ENCODE data around the gene EDNRB. TPM values are rescaled to one million over a fixed set of nuclear protein-coding genes. Genes with fewer than 3 reads are reported as not detected.

Gene EDNRB
- total RNA-seq, 1 experiment from 2014 or later, result 0.22 TPM

- RAD21 ChIA-PET (ENCODE audit: low non-redundant PET in 1 of 2, low total read pairs in 2 of 2, uncharacterized antibody in 2 of 2, unreplicated experiment in 2 of 2), result no interaction called here
- intact Hi-C loops (cut with micrococcal nuclease), result no loop called here
Observed at GRCh38 chr13:77930430-77930829, 11.8 kb upstream of the EDNRB start.

More at GRCh38 chr13:77930430-77930829, 11.8 kb upstream of the EDNRB start:
- TF ChIP-seq MAX (IDR thresholded peaks at IDR 0.05) (no peak), RAD21 (IDR thresholded peaks at IDR 0.05; ENCODE audit: low read depth) (no peak), REST (IDR thresholded peaks at IDR 0.05; ENCODE audit: low read depth) (no peak), ZNF274 (IDR thresholded peaks at IDR 0.05; ENCODE audit: low read depth, low read length) (no peak), EZH2phosphoT487 (IDR thresholded peaks at IDR 0.05; ENCODE audit: borderline replicate concordance) (no peak), TCF7L2 (IDR thresholded peaks at IDR 0.05; ENCODE audit: borderline replicate concordance, extremely low read depth, insufficient read depth, insufficient read length) (no peak), ZFX (IDR thresholded peaks at IDR 0.05) (no peak), CTCF (IDR thresholded peaks at IDR 0.05 in 2 of 3, conservative IDR thresholded peaks at IDR 0.05 in 1 of 3; ENCODE audit: borderline replicate concordance in 1 of 3, insufficient read depth in 1 of 3, low read depth in 2 of 3, low read length in 2 of 3) (no peak), JUND (IDR thresholded peaks at IDR 0.05) (no peak), ELF1 (IDR thresholded peaks at IDR 0.05; ENCODE audit: borderline replicate concordance, low read depth) (no peak), POLR2A (IDR thresholded peaks at IDR 0.05; ENCODE audit: borderline replicate concordance, extremely low read depth, insufficient read depth, insufficient read length) (no peak), POLR2AphosphoS5 (IDR thresholded peaks at IDR 0.05; ENCODE audit: low read depth, low read length) (no peak)
- peaks cover 0 to 2% of the 10 kb centered on the region in 2 experiments; a peak in 1 of 4 replicates for H3K9me3 ChIP-seq (ENCODE audit: control insufficient read depth in 1 of 2, insufficient read depth in 1 of 2, low read depth in 1 of 2, low read length in 2 of 2)
- H4K20me1 ChIP-seq (ENCODE audit: insufficient read depth), result no peaks in the 10 kb centered on the region
- no peaks in the 10 kb centered on the region for H3K27me3 ChIP-seq (ENCODE audit: insufficient read depth, low read length)
- no peak overlapping the region for H3K27ac ChIP-seq (ENCODE audit: low read depth, low read length)
- no peaks in the 10 kb centered on the region for H3K79me2 ChIP-seq (ENCODE audit: insufficient read depth, low read length)
- H3K9me2 ChIP-seq (ENCODE audit: insufficient read depth), result no peaks in the 10 kb centered on the region
- H3K4me1 ChIP-seq (ENCODE audit: control insufficient read depth in 1 of 2, insufficient read depth in 2 of 2, low read length in 2 of 2), result no peaks in the 10 kb centered on the region
- H2AFZ ChIP-seq (ENCODE audit: low read depth, low read length, poor library complexity, severe bottlenecking), result no peak overlapping the region
- H3K4me3 ChIP-seq (replicated peaks in 1 of 2; ENCODE audit: low read depth in 1 of 2, low read length in 2 of 2), result no peak overlapping the region
- no peak overlapping the region for H3K4me2 ChIP-seq (ENCODE audit: low read length)
- CTCF ChIA-PET, result no interaction called here
- no peaks in the 10 kb centered on the region for H3K36me3 ChIP-seq (ENCODE audit: control insufficient read depth in 1 of 2, insufficient read depth in 2 of 2, low read length in 2 of 2)
- POLR2A ChIA-PET, result no interaction called here
- DNase-seq (ENCODE audit: low read depth, low spot score), result no peak
- H3K9ac ChIP-seq (ENCODE audit: low read length), result no peak overlapping the region
- no TSS peak for BruUV-seq (replicated peaks)
- no peak for ATAC-seq

Data from HCT116 (cell line).